Measurements from ENCODE around the gene TBCD. TPM values are rescaled to one million over a fixed set of nuclear protein-coding genes. Genes with fewer than 3 reads are reported as not detected.

TBCD gene
- total RNA-seq, 1 experiment from 2014 or later: 29.6 TPM

- ATAC-seq: no peak
- intact Hi-C loops (cut with micrococcal nuclease): no loop called here
- DNase-seq: no peak
- Histone ChIP-seq H3K36me3 (ENCODE audit: low read depth, low read length) (no peaks in the 10 kb centered on the region; the same call in 1 of the 2 replicates), H3K27ac (ENCODE audit: low read length) (no peak overlapping the region), H3K9me2 (replicated peaks; ENCODE audit: low read length) (no peaks in the 10 kb centered on the region), H3K4me2 (ENCODE audit: low read length) (no peak overlapping the region), H3F3A (ENCODE audit: low read length, unreplicated experiment) (no peaks in the 10 kb centered on the region), H3K9me3 (ENCODE audit: low read length) (no peaks in the 10 kb centered on the region), H3K4me3 (ENCODE audit: low read length) (no peak overlapping the region), H3K79me2 (ENCODE audit: low read length) (no peaks in the 10 kb centered on the region), H3K9ac (ENCODE audit: low read length) (no peak overlapping the region), H3K27me3 (ENCODE audit: low read length) (no peaks in the 10 kb centered on the region), H4K20me1 (ENCODE audit: low read length) (no peaks in the 10 kb centered on the region), H2AFZ (ENCODE audit: low read length) (no peak overlapping the region), H3K4me1 (ENCODE audit: insufficient read depth, low read length) (peaks cover 15% of the 10 kb centered on the region)
- ChIA-PET POLR2A (ENCODE audit: unreplicated experiment) (no interaction called here), CTCF (no interaction called here)
- TF ChIP-seq CTCF (conservative IDR thresholded peaks at IDR 0.05; ENCODE audit: low read depth, low read length) (no peak), EZH2 (IDR thresholded peaks at IDR 0.05; ENCODE audit: low read length, unreplicated experiment) (no peak), EZH2phosphoT487 (IDR thresholded peaks at IDR 0.05; ENCODE audit: borderline replicate concordance, low read length) (no peak)
- no TSS peak for BruUV-seq (replicated peaks)
Observed at GRCh38 chr17:82935966-82936767, 184.3 kb downstream of the TBCD start.

- no peaks in the 10 kb centered on the region for H4K20me1 ChIP-seq (ENCODE audit: low read length)
- no peaks in the 10 kb centered on the region for H3K79me2 ChIP-seq (ENCODE audit: low read length)
- no peaks in the 10 kb centered on the region for H3K27me3 ChIP-seq (ENCODE audit: low read length)
- no peak overlapping the region for H3K4me3 ChIP-seq (ENCODE audit: low read length)
- H3K9me2 ChIP-seq (replicated peaks; ENCODE audit: low read length): no peaks in the 10 kb centered on the region
- TF ChIP-seq CTCF (conservative IDR thresholded peaks at IDR 0.05; ENCODE audit: low read depth, low read length) (no peak), EZH2 (IDR thresholded peaks at IDR 0.05; ENCODE audit: low read length, unreplicated experiment) (no peak), EZH2phosphoT487 (IDR thresholded peaks at IDR 0.05; ENCODE audit: borderline replicate concordance, low read length) (no peak)
- DNase-seq (no peak), ATAC-seq (no peak)
- no peak overlapping the region for H2AFZ ChIP-seq (ENCODE audit: low read length)
- no peak overlapping the region for H3K9ac ChIP-seq (ENCODE audit: low read length)
- peaks cover 14% of the 10 kb centered on the region for H3K4me1 ChIP-seq (ENCODE audit: insufficient read depth, low read length)
- no peaks in the 10 kb centered on the region for H3K9me3 ChIP-seq (ENCODE audit: low read length)
- no TSS peak for BruUV-seq (replicated peaks)
- no peak overlapping the region for H3K27ac ChIP-seq (ENCODE audit: low read length)
- ChIA-PET POLR2A (ENCODE audit: unreplicated experiment) (no interaction called here), CTCF (no interaction called here)
- intact Hi-C loops (cut with micrococcal nuclease): no loop called here
- no peak overlapping the region for H3K4me2 ChIP-seq (ENCODE audit: low read length)
- H3F3A ChIP-seq (ENCODE audit: low read length, unreplicated experiment): no peaks in the 10 kb centered on the region
- H3K36me3 ChIP-seq (ENCODE audit: low read depth, low read length): no peaks in the 10 kb centered on the region; the same call in 1 of the 2 replicates
Observed at GRCh38 chr17:82936768-82937171, 184.9 kb downstream of the TBCD start.
